K562 (cell line): ENCODE measurements around the gene BAG2. TPM values are rescaled to one million over a fixed set of nuclear protein-coding genes. Genes with fewer than 3 reads are reported as not detected.

Source experiments
- AFF1 ChIP-seq, 2 experiments: fragments of 450-650 bp; IDR thresholded peaks; 2 replicates each; pipeline ENCODE4 v1.6.1; 2018; ENCODE audit warnings: mild to moderate bottlenecking in 2 of 2, low read depth in 1 of 2; ENCODE audit not compliant: partially characterized antibody in 2 of 2
- BCLAF1 ChIP-seq, 2 experiments: fragments of 450-650 bp in 1 of 2; IDR thresholded peaks; 2 replicates each; pipeline ENCODE4 v1.6.1; 2011 to 2017; ENCODE audit warnings: low read depth in 2 of 2, antibody characterized with exemption in 1 of 2, borderline replicate concordance in 1 of 2, low read length in 1 of 2, mild to moderate bottlenecking in 1 of 2, mixed read lengths in 1 of 2; ENCODE audit not compliant: control insufficient read depth in 1 of 2
- ELF2 ChIP-seq: fragments of 250-450 bp; sonication (Bioruptor Pico); IDR thresholded peaks from 2 replicates; pipeline ENCODE4 v1.5.0; 2021; ENCODE audit warnings: mild to moderate bottlenecking
- KDM5B ChIP-seq: fragments of 200-600 bp; sonication (generic); IDR thresholded peaks from 2 replicates; pipeline ENCODE4 v1.6.1; 2012; ENCODE audit warnings: low read depth, mild to moderate bottlenecking, moderate library complexity, low read length, control low read depth, inconsistent platforms; ENCODE audit not compliant: insufficient replicate concordance
- LEF1 ChIP-seq: fragments of 450-650 bp; IDR thresholded peaks from 2 replicates; pipeline ENCODE4 v1.6.1; 2016; ENCODE audit warnings: mild to moderate bottlenecking
- PHF8 ChIP-seq: fragments of 200-600 bp; sonication (generic); IDR thresholded peaks from 2 replicates; pipeline ENCODE4 v1.6.1; 2012; ENCODE audit warnings: mixed run types, mild to moderate bottlenecking, inconsistent platforms, low read length, moderate library complexity, borderline replicate concordance
- PKNOX1 ChIP-seq: fragments of 450-650 bp; IDR thresholded peaks from 2 replicates; pipeline ENCODE4 v1.6.1; 2016
- RBFOX2 ChIP-seq: fragments of 200-400 bp; formaldehyde crosslinking; IDR thresholded peaks from 2 replicates; pipeline ENCODE4 v1.6.1; 2017; ENCODE audit warnings: low read depth, mild to moderate bottlenecking, low read length, moderate library complexity
- SP2 ChIP-seq: IDR thresholded peaks from 2 replicates; pipeline ENCODE4 v1.6.1; 2011; ENCODE audit warnings: mild to moderate bottlenecking, low read depth, low read length, moderate library complexity; ENCODE audit not compliant: poor library complexity, severe bottlenecking; ENCODE audit errors: extremely low read depth
- ZBTB49 ChIP-seq: sonication (generic); formaldehyde crosslinking; IDR thresholded peaks from 2 replicates; pipeline ENCODE4 v1.8.0; 2022; ENCODE audit warnings: missing genetic modification reagents, mild to moderate bottlenecking, borderline replicate concordance
- ZC3H8 ChIP-seq: fragments of 450-650 bp; IDR thresholded peaks from 2 replicates; pipeline ENCODE4 v1.6.1; 2017
- ZNF121 ChIP-seq: sonication (generic); formaldehyde crosslinking; conservative IDR thresholded peaks from 2 replicates; pipeline ENCODE4 v1.8.0; 2022; ENCODE audit warnings: missing genetic modification reagents
- ZNF644 ChIP-seq: fragments of 200-800 bp; sonication (Bioruptor generic); IDR thresholded peaks from 2 replicates; pipeline ENCODE4 v1.6.1; 2016; ENCODE audit warnings: low read depth, missing genetic modification characterization, missing compliant biosample characterization
- polyA plus RNA-seq, 8 experiments: library from polyadenylated mRNA; depleted of rRNA in 4 of 8; stranded (reverse) in 5 of 8; unstranded in 3 of 8; fragments of >200 nt; fragmentation: Nextera tagmentation in 2 of 8; fragmentation: Illumina TruSeq in 1 of 8; extraction: Ambion mirVana in 2 of 8; extraction: Trizol in 1 of 8; gene quantifications; 2 replicates each; pipeline versions ENCODE4 v1.2.1 to v1.2.3, GENCODE V29; 2011 to 2014; ENCODE audit warnings: inconsistent platforms in 1 of 8, missing spikeins in 1 of 8
- total RNA-seq, 7 experiments: library from RNA; depleted of rRNA in 6 of 7; stranded (reverse); fragments of >200 nt in 6 of 7; fragmentation: Illumina TruSeq in 2 of 7; extraction: Trizol in 2 of 7; gene quantifications; 2 replicates each; pipeline versions ENCODE4 v1.2.1 to v1.2.3, GENCODE V29; 2011 to 2021; ENCODE audit warnings: low replicate concordance in 1 of 7

The BAG2 gene
- total and polyA plus RNA-seq, 9 of the 15 experiments (the other 6 are each of a cell fraction or from before 2014, with no cell fraction given), result 12.8 to 20.7 (median 17.6) TPM

GRCh38 chr6:57172136-57173055, at the start of gene BAG2 (continued):
- TF ChIP-seq BCLAF1 (IDR thresholded peaks at IDR 0.05; ENCODE audit: borderline replicate concordance in 1 of 2, control insufficient read depth in 1 of 2, low read depth in 2 of 2, low read length in 1 of 2) (peak in 1 of 2 experiments; percentile 72; a peak in 1 of 4 replicates), AFF1 (IDR thresholded peaks at IDR 0.05; ENCODE audit: low read depth in 1 of 2, partially characterized antibody in 2 of 2) (no peak), ZNF644 (no peak; the same call in 1 of the 2 replicates), ELF2 (CRISPR knock-in tag) (peak; percentile 64; the same call in 1 of the 2 replicates), ZNF121 (CRISPR knock-in tag) (no peak), ZBTB49 (CRISPR knock-in tag) (no peak), LEF1 (no peak; the same call in 1 of the 2 replicates), PKNOX1 (0 out of 2 replicates have a peak, but pooled peaks have one; percentile 44), KDM5B (peak; percentile 62), SP2 (no peak), ZC3H8 (no peak), PHF8 (peak; percentile 88), RBFOX2 (peak; percentile 98)
